Esophagus squamous epithelium (tissue), 4 donors: ENCODE measurements around the gene GALNT17.

Source experiments
- POLR2A ChIP-seq, 4 donors: fragments of 450-650 bp; IDR thresholded peaks; one replicate each; pipeline ENCODE4 v1.6.1; 2017; ENCODE audit warnings: antibody characterized with exemption in 4 of 4, mild to moderate bottlenecking in 4 of 4, moderate library complexity in 3 of 4
- TF ChIP-seq, protein P1 (sequence below), 6 experiments: fragments of 450-650 bp in 4 of 6; fragments of 200-600 bp in 2 of 6; sonication (generic) in 2 of 6; IDR thresholded peaks; one replicate each; pipeline ENCODE4 v1.5.1; 2016 to 2019; ENCODE audit warnings: antibody characterized with exemption in 6 of 6, mild to moderate bottlenecking in 4 of 6, moderate library complexity in 4 of 6

DNA sequence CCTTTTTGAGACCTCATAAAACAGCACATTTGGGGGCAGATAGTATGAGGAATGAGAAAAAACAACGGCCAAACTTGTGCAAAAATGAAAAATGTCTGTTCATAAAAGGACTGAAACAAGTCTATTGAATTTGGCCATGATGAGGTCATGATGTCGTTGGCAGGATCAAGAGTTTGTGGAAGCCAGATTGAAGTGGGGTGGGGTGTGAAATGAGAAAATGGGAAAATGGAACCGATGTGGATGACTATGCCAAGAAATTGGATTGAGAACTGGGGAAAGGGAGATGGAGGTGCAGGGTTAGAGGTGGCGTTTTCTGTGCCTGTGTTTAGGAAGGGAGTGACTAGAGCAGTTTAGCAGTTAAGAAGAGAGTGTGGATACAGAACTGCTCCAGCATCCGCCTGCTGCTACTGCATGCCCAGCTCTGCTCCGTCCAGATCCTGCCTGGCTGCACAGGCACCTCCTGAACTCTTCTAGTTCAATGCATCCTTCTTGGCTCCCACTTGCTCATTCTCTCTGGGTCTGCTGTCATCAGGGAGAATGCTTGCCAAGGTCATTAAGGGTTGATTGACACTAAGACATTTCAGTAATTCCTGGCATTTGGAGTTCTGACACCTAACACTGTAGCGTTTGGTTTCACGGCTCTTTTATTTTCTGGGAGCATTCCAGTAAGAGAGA, 111.9 kb downstream of the GALNT17 start:
- TF ChIP-seq, protein P1, sequence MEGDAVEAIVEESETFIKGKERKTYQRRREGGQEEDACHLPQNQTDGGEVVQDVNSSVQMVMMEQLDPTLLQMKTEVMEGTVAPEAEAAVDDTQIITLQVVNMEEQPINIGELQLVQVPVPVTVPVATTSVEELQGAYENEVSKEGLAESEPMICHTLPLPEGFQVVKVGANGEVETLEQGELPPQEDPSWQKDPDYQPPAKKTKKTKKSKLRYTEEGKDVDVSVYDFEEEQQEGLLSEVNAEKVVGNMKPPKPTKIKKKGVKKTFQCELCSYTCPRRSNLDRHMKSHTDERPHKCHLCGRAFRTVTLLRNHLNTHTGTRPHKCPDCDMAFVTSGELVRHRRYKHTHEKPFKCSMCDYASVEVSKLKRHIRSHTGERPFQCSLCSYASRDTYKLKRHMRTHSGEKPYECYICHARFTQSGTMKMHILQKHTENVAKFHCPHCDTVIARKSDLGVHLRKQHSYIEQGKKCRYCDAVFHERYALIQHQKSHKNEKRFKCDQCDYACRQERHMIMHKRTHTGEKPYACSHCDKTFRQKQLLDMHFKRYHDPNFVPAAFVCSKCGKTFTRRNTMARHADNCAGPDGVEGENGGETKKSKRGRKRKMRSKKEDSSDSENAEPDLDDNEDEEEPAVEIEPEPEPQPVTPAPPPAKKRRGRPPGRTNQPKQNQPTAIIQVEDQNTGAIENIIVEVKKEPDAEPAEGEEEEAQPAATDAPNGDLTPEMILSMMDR (IDR thresholded peaks at IDR 0.05): no peak
- no peak for TF ChIP-seq POLR2A (IDR thresholded peaks at IDR 0.05)
